Endothelial cell of umbilical vein (primary cell): ENCODE data around the gene ERCC1.

Experiments used
- EZH2 ChIP-seq: IDR thresholded peaks from 2 replicates; pipeline ENCODE4 v1.6.1; 2012; ENCODE audit warnings: borderline replicate concordance, low read depth, mild to moderate bottlenecking, moderate library complexity, low read length, inconsistent platforms; ENCODE audit not compliant: severe bottlenecking
- FOS ChIP-seq: IDR thresholded peaks from 2 replicates; pipeline ENCODE4 v1.6.1; 2011; ENCODE audit warnings: mild to moderate bottlenecking, low read length, moderate library complexity, borderline replicate concordance; ENCODE audit not compliant: insufficient read depth
- JUN ChIP-seq: IDR thresholded peaks from 2 replicates; pipeline ENCODE4 v1.6.1; 2011; ENCODE audit warnings: borderline replicate concordance, low read depth; ENCODE audit not compliant: insufficient read length, insufficient read depth
- POLR2A ChIP-seq: IDR thresholded peaks from 2 replicates; pipeline ENCODE4 v1.6.1; 2012; ENCODE audit warnings: low read depth, mild to moderate bottlenecking, control low read depth, low read length
- POLR2AphosphoS5 ChIP-seq: IDR thresholded peaks from 2 replicates; pipeline ENCODE4 v1.6.1; 2012; ENCODE audit warnings: low read depth, mild to moderate bottlenecking, control low read depth, low read length, moderate library complexity; ENCODE audit not compliant: insufficient read depth
- TF ChIP-seq, protein P1 (sequence below), 2 donors: IDR thresholded peaks; 1 replicate in 1 of 2; 2 replicates in 1 of 2; pipeline ENCODE4 v1.5.1; 2011; ENCODE audit warnings: low read length in 2 of 2, mild to moderate bottlenecking in 2 of 2, moderate library complexity in 2 of 2, control low read depth in 1 of 2, inconsistent platforms in 1 of 2, low read depth in 1 of 2; ENCODE audit not compliant: insufficient read depth in 1 of 2; ENCODE audit errors: extremely low read depth in 1 of 2
- TF ChIP-seq, protein P2 (sequence below): IDR thresholded peaks from 2 replicates; pipeline ENCODE4 v1.6.1; 2011; ENCODE audit not compliant: insufficient read depth, insufficient read length

GRCh38 chr19:45448887-45449299 lies 25.2 kb upstream of the ERCC1 start:
- TF ChIP-seq, protein P1, sequence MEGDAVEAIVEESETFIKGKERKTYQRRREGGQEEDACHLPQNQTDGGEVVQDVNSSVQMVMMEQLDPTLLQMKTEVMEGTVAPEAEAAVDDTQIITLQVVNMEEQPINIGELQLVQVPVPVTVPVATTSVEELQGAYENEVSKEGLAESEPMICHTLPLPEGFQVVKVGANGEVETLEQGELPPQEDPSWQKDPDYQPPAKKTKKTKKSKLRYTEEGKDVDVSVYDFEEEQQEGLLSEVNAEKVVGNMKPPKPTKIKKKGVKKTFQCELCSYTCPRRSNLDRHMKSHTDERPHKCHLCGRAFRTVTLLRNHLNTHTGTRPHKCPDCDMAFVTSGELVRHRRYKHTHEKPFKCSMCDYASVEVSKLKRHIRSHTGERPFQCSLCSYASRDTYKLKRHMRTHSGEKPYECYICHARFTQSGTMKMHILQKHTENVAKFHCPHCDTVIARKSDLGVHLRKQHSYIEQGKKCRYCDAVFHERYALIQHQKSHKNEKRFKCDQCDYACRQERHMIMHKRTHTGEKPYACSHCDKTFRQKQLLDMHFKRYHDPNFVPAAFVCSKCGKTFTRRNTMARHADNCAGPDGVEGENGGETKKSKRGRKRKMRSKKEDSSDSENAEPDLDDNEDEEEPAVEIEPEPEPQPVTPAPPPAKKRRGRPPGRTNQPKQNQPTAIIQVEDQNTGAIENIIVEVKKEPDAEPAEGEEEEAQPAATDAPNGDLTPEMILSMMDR (IDR thresholded peaks at IDR 0.05; ENCODE audit: extremely low read depth in 1 of 2, insufficient read depth in 1 of 2, low read depth in 1 of 2, low read length in 2 of 2), result no peak
- TF ChIP-seq POLR2A, result no peak
- TF ChIP-seq, protein P2, sequence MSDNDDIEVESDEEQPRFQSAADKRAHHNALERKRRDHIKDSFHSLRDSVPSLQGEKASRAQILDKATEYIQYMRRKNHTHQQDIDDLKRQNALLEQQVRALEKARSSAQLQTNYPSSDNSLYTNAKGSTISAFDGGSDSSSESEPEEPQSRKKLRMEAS, result no peak
- TF ChIP-seq POLR2AphosphoS5, result no peak
- TF ChIP-seq EZH2, result no peak
- no peak for TF ChIP-seq JUN
- no peak for TF ChIP-seq FOS
